Astrocyte (in vitro differentiated cells and primary cell): Measurements from ENCODE around the gene NAA50. TPM values are rescaled to one million over a fixed set of nuclear protein-coding genes. Genes with fewer than 3 reads are reported as not detected.
A peak's percentile ranks its signal among the peaks of the same experiment; 100 is the strongest.

Experiments
- DNase-seq: peaks from one replicate; pipeline ENCODE4 v3.0.0-alpha.2; 2010; ENCODE audit warnings: low read depth
- FAIRE-seq: peaks from 2 replicates; lab custom pipeline; 2011; peaks lifted over from hg19 to GRCh38; lab: Jason Lieb, UNC
- H2AFZ ChIP-seq: 2 replicates; pipeline ENCODE4 v1.6.0; 2012; ENCODE audit warnings: low read depth, low read length, inconsistent platforms
- H3K27ac ChIP-seq: 2 replicates; pipeline ENCODE4 v1.5.1; 2011; ENCODE audit warnings: low read depth, low read length, inconsistent platforms
- H3K27me3 ChIP-seq: 2 replicates; pipeline ENCODE4 v1.6.0; 2011; ENCODE audit warnings: low read length, inconsistent platforms; ENCODE audit not compliant: insufficient read depth
- H3K36me3 ChIP-seq: 2 replicates; pipeline ENCODE4 v1.5.1; 2011; ENCODE audit warnings: low read length, inconsistent platforms; ENCODE audit not compliant: insufficient read depth
- H3K4me1 ChIP-seq: 2 replicates; pipeline ENCODE4 v1.5.1; 2011; ENCODE audit warnings: low read length, inconsistent platforms; ENCODE audit not compliant: insufficient read depth
- H3K4me2 ChIP-seq: 2 replicates; pipeline ENCODE4 v1.6.0; 2012; ENCODE audit warnings: low read length, inconsistent platforms
- H3K4me3 ChIP-seq: 2 replicates; pipeline ENCODE4 v1.5.1; 2011; ENCODE audit warnings: low read depth, mild to moderate bottlenecking, low read length, inconsistent platforms; ENCODE audit not compliant: insufficient read depth
- H3K79me2 ChIP-seq: 2 replicates; pipeline ENCODE4 v1.6.0; 2012; ENCODE audit warnings: mild to moderate bottlenecking, low read length, inconsistent platforms; ENCODE audit not compliant: insufficient read depth
- H3K9ac ChIP-seq: 2 replicates; pipeline ENCODE4 v1.6.0; 2012; ENCODE audit warnings: mild to moderate bottlenecking, low read length, inconsistent platforms
- H3K9me3 ChIP-seq: 2 replicates; pipeline ENCODE4 v1.5.1; 2012; ENCODE audit warnings: low read depth, mild to moderate bottlenecking, low read length, inconsistent platforms; ENCODE audit not compliant: insufficient read depth
- H4K20me1 ChIP-seq: 2 replicates; pipeline ENCODE4 v1.6.0; 2012; ENCODE audit warnings: low read length, inconsistent platforms; ENCODE audit not compliant: insufficient read depth
- H3K27ac Mint-ChIP-seq: one replicate; pipeline ENCODE4 v1.8.0; 2021; ENCODE audit warnings: mild to moderate bottlenecking, mixed read lengths; ENCODE audit not compliant: unreplicated experiment
- H3K27me3 Mint-ChIP-seq: one replicate; pipeline ENCODE4 v1.8.0; 2021; ENCODE audit warnings: low read depth, mixed read lengths; ENCODE audit not compliant: unreplicated experiment
- H3K36me3 Mint-ChIP-seq: one replicate; pipeline ENCODE4 v1.8.0; 2021; ENCODE audit warnings: low read depth, mixed read lengths; ENCODE audit not compliant: unreplicated experiment
- H3K4me1 Mint-ChIP-seq: one replicate; pipeline ENCODE4 v1.8.0; 2021; ENCODE audit warnings: low read depth, mixed read lengths; ENCODE audit not compliant: unreplicated experiment
- H3K4me3 Mint-ChIP-seq: one replicate; pipeline ENCODE4 v1.8.0; 2021; ENCODE audit warnings: mild to moderate bottlenecking, moderate library complexity, mixed read lengths; ENCODE audit not compliant: unreplicated experiment
- H3K9me3 Mint-ChIP-seq: one replicate; pipeline ENCODE4 v1.8.0; 2021; ENCODE audit warnings: mild to moderate bottlenecking, mixed read lengths; ENCODE audit not compliant: unreplicated experiment
- EZH2 ChIP-seq: IDR thresholded peaks from 2 replicates; pipeline ENCODE4 v1.6.1; 2012; ENCODE audit warnings: mild to moderate bottlenecking, low read length, inconsistent platforms; ENCODE audit not compliant: insufficient read depth
- total RNA-seq: library from RNA; stranded (reverse); gene quantifications from 2 replicates; pipeline ENCODE4 v1.2.1, GENCODE V29; 2021
- TF ChIP-seq, protein P1 (sequence below): IDR thresholded peaks from 2 replicates; pipeline ENCODE4 v1.5.1; 2011; ENCODE audit warnings: low read depth, mild to moderate bottlenecking, inconsistent platforms, low read length, moderate library complexity; ENCODE audit not compliant: insufficient read depth

The NAA50 gene
- total RNA-seq, 1 donor from 2014 or later, result 151 TPM

DNA sequence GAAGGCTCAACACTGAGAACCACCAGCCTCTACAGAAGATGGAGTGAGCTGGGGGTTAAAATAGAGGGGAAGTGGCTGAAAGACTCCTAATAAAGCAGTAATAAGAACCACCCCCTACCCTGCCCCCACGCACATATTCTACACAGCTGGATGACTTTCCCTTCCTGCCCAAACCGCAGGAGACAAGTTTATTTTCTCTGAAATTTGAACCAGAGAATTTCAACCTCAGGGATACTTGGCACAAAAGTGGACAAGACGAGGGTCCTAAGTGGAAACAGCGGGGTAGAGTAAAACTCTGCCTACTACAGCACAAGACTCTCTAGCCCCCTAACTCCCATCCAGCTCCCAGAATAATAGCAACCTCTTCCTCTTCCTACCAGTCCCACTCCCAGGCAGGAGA is 78.0 kb downstream of the NAA50 start:
- Histone ChIP-seq H3K27me3 (no peaks in the 10 kb centered on the region), H4K20me1 (no peaks in the 10 kb centered on the region), H3K9ac (no peak overlapping the region), H3K27ac (no peak overlapping the region), H3K36me3 (peaks cover 3% of the 10 kb centered on the region), H3K4me3 (no peak overlapping the region), H3K4me1 (no peaks in the 10 kb centered on the region), H3K4me2 (peak overlapping the region; percentile 73), H2AFZ (no peak overlapping the region), H3K79me2 (no peaks in the 10 kb centered on the region), H3K9me3 (no peaks in the 10 kb centered on the region)
- no peak overlapping the region for H3K27ac Mint-ChIP-seq
- TF ChIP-seq, protein P1, sequence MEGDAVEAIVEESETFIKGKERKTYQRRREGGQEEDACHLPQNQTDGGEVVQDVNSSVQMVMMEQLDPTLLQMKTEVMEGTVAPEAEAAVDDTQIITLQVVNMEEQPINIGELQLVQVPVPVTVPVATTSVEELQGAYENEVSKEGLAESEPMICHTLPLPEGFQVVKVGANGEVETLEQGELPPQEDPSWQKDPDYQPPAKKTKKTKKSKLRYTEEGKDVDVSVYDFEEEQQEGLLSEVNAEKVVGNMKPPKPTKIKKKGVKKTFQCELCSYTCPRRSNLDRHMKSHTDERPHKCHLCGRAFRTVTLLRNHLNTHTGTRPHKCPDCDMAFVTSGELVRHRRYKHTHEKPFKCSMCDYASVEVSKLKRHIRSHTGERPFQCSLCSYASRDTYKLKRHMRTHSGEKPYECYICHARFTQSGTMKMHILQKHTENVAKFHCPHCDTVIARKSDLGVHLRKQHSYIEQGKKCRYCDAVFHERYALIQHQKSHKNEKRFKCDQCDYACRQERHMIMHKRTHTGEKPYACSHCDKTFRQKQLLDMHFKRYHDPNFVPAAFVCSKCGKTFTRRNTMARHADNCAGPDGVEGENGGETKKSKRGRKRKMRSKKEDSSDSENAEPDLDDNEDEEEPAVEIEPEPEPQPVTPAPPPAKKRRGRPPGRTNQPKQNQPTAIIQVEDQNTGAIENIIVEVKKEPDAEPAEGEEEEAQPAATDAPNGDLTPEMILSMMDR, result no peak
- no peak for TF ChIP-seq EZH2
- H3K4me1 Mint-ChIP-seq, result peaks cover 5% of the 10 kb centered on the region
- peaks cover 3% of the 10 kb centered on the region for H3K36me3 Mint-ChIP-seq
- FAIRE-seq (no peak), DNase-seq (peak; percentile 37)
- peak overlapping the region; percentile 51 for H3K4me3 Mint-ChIP-seq
- H3K27me3 Mint-ChIP-seq, result no peaks in the 10 kb centered on the region
- no peaks in the 10 kb centered on the region for H3K9me3 Mint-ChIP-seq

Other genes with a start within 250 kb of the NAA50 start
- 18.4 and 19.0 TPM in 2 replicates for gene SPICE1, start 231.1 kb downstream of the NAA50 start, total RNA-seq
- not detected in 2 replicates for gene SIDT1, start 213.7 kb downstream of the NAA50 start, total RNA-seq
- 10.0 and 11.8 TPM in 2 replicates for gene USF3, start 49.6 kb downstream of the NAA50 start, total RNA-seq
- 123 and 129 TPM in 2 replicates for gene ATP6V1A, start 786 bp upstream of the NAA50 start, total RNA-seq
- gene GRAMD1C, start 92.5 kb upstream of the NAA50 start, total RNA-seq, result 3.7 TPM in 2 replicates
- gene ZDHHC23, start 201.8 kb upstream of the NAA50 start, total RNA-seq, result 0.67 and 0.68 TPM in 2 replicates